Transverse colon (tissue), 4 donors: ENCODE results near the gene CCDC9B.

Experiments
- CTCF ChIP-seq, 5 experiments: fragments of 200-600 bp in 3 of 5; fragments of 450-650 bp in 2 of 5; sonication (generic) in 3 of 5; IDR thresholded peaks; 1 replicate in 2 of 5; 2 replicates in 3 of 5; pipeline ENCODE4 v1.5.1; 2016 to 2017; ENCODE audit warnings: antibody characterized with exemption in 5 of 5, inconsistent platforms in 3 of 5, mild to moderate bottlenecking in 2 of 5, moderate library complexity in 1 of 5
- EP300 ChIP-seq: sonication (generic); formaldehyde crosslinking; IDR thresholded peaks from one replicate; pipeline ENCODE4 v1.6.1; 2017; ENCODE audit warnings: antibody characterized with exemption, low read depth
- POLR2AphosphoS5 ChIP-seq, 3 donors: sonication (generic); formaldehyde crosslinking; IDR thresholded peaks; one replicate each; pipeline ENCODE4 v1.6.1; 2016; ENCODE audit warnings: antibody characterized with exemption in 3 of 3

- TF ChIP-seq CTCF (IDR thresholded peaks at IDR 0.05): no peak
- no peak for TF ChIP-seq EP300
- no peak for TF ChIP-seq POLR2AphosphoS5 (IDR thresholded peaks at IDR 0.05)
Observed at GRCh38 chr15:40364251-40364650, 23.5 kb upstream of the CCDC9B start.
